ENCODE results near the gene GBF1.

- no peak for TF ChIP-seq POLR2AphosphoS5 (IDR thresholded peaks at IDR 0.05; ENCODE audit: low read length)
- no peak for TF ChIP-seq CTCF (IDR thresholded peaks at IDR 0.05 in 2 of 3, conservative IDR thresholded peaks at IDR 0.05 in 1 of 3; ENCODE audit: control insufficient read depth in 2 of 3, extremely low read depth in 1 of 3, insufficient read depth in 1 of 3, low read depth in 3 of 3, low read length in 3 of 3)
- no peak for TF ChIP-seq POLR2A (IDR thresholded peaks at IDR 0.05; ENCODE audit: low read depth, low read length)
- TF ChIP-seq HDAC6 (IDR thresholded peaks at IDR 0.05; ENCODE audit: unreplicated experiment) = no peak
- no peak for TF ChIP-seq CHD2 (IDR thresholded peaks at IDR 0.05; ENCODE audit: borderline replicate concordance, low read depth, low read length)
- TF ChIP-seq EZH2 (IDR thresholded peaks at IDR 0.05; ENCODE audit: borderline replicate concordance, control insufficient read depth, low read depth, low read length) = no peak
- TF ChIP-seq, protein P1, sequence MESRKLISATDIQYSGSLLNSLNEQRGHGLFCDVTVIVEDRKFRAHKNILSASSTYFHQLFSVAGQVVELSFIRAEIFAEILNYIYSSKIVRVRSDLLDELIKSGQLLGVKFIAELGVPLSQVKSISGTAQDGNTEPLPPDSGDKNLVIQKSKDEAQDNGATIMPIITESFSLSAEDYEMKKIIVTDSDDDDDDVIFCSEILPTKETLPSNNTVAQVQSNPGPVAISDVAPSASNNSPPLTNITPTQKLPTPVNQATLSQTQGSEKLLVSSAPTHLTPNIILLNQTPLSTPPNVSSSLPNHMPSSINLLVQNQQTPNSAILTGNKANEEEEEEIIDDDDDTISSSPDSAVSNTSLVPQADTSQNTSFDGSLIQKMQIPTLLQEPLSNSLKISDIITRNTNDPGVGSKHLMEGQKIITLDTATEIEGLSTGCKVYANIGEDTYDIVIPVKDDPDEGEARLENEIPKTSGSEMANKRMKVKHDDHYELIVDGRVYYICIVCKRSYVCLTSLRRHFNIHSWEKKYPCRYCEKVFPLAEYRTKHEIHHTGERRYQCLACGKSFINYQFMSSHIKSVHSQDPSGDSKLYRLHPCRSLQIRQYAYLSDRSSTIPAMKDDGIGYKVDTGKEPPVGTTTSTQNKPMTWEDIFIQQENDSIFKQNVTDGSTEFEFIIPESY (IDR thresholded peaks at IDR 0.05) = no peak
- TF ChIP-seq BACH1 (IDR thresholded peaks at IDR 0.05; ENCODE audit: borderline replicate concordance) = no peak
- TF ChIP-seq KDM1A (IDR thresholded peaks at IDR 0.05; ENCODE audit: borderline replicate concordance) = no peak
These were observed 560 bp downstream of the GBF1 start for GRCh38 chr10:102245932-102246251.

Data from GM12878 (cell line).